Astrocyte of the cerebellum (primary cell): ENCODE data around the gene STMN3.
"Not testable (repeated sequence)": the region's sequence is repeated elsewhere in the genome, so short reads cannot be mapped to it uniquely, and the experiment has no call there.

Experiments
- DNase-seq: peaks from one replicate; pipeline ENCODE4 v3.0.0-alpha.2; 2011; ENCODE audit warnings: low read depth
- H3K4me3 ChIP-seq: 2 replicates; pipeline ENCODE4 v1.5.1; 2011; ENCODE audit warnings: mild to moderate bottlenecking, low read depth, low read length, moderate library complexity
- CTCF ChIP-seq: IDR thresholded peaks from 2 replicates; pipeline ENCODE4 v1.5.1; 2012; ENCODE audit warnings: low read length, low read depth, moderate library complexity, mild to moderate bottlenecking; ENCODE audit errors: missing control alignments
- in situ Hi-C: cut with HindIII; loops from 2 replicates; pipeline ENCODE4 v1.10.0; 2017; ENCODE audit warnings: low sequenced_read_pairs

The STMN3 gene

GRCh38 chr20:63613863-63614594 lies 39.2 kb downstream of the STMN3 start:
- peak; percentile 28 for TF ChIP-seq CTCF
- DNase-seq, H3K4me3 ChIP-seq, in situ Hi-C loops: not testable (repeated sequence)

- H3K4me3 ChIP-seq, result no peak overlapping the region
- in situ Hi-C loops, result no loop called here
- no peak for DNase-seq
- no peak for TF ChIP-seq CTCF
Observed at GRCh38 chr20:63612276-63612931, 40.8 kb downstream of the STMN3 start.

- H3K4me3 ChIP-seq, result no peak overlapping the region
- DNase-seq, result no peak
- in situ Hi-C loops, result no loop called here
- no peak for TF ChIP-seq CTCF
Observed at GRCh38 chr20:63611646-63612045, 41.6 kb downstream of the STMN3 start.

- in situ Hi-C loops, result no loop called here
- no peak overlapping the region for H3K4me3 ChIP-seq
- DNase-seq, result no peak
- no peak for TF ChIP-seq CTCF
Observed at GRCh38 chr20:63610581-63611435, 42.4 kb downstream of the STMN3 start.

- DNase-seq, result no peak
- in situ Hi-C loops, result no loop called here
- no peak overlapping the region for H3K4me3 ChIP-seq
- no peak for TF ChIP-seq CTCF
Observed at GRCh38 chr20:63606686-63607085, 46.5 kb downstream of the STMN3 start.

- in situ Hi-C loops, result no loop called here
- no peak for TF ChIP-seq CTCF
Observed at GRCh38 chr20:63602321-63602720, 50.9 kb downstream of the STMN3 start.

GRCh38 chr20:63601679-63602078 lies 51.5 kb downstream of the STMN3 start:
- H3K4me3 ChIP-seq, in situ Hi-C loops, DNase-seq: not testable (repeated sequence)

More at GRCh38 chr20:63602321-63602720, 50.9 kb downstream of the STMN3 start:
- H3K4me3 ChIP-seq, result no peak overlapping the region
- DNase-seq, result no peak
